ENCODE data around the gene TAF4B.
"Not testable (repeated sequence)": the region's sequence is repeated elsewhere in the genome, so short reads cannot be mapped to it uniquely, and the experiment has no call there.

Gene TAF4B

GRCh38 chr18:26422472-26423162 lies 196.4 kb downstream of the TAF4B start:
- DNase-seq (ENCODE audit: low spot score): no peak

GRCh38 chr18:26424428-26425147 lies 198.3 kb downstream of the TAF4B start:
- DNase-seq (ENCODE audit: low spot score): no peak

GRCh38 chr18:26425148-26425531 lies 198.9 kb downstream of the TAF4B start:
- no peak for DNase-seq (ENCODE audit: low spot score)

- DNase-seq (ENCODE audit: low spot score): no peak
Measured at GRCh38 chr18:26429535-26430226, 203.4 kb downstream of the TAF4B start.

- DNase-seq (ENCODE audit: low spot score): no peak
Measured at GRCh38 chr18:26432651-26433424, 206.6 kb downstream of the TAF4B start.

GRCh38 chr18:26434887-26435286 lies 208.6 kb downstream of the TAF4B start:
- no peak for DNase-seq (ENCODE audit: low spot score)

- DNase-seq (ENCODE audit: low spot score): no peak
Measured at GRCh38 chr18:26435415-26436095, 209.3 kb downstream of the TAF4B start.

- DNase-seq (ENCODE audit: low spot score): no peak
Measured at GRCh38 chr18:26436176-26437051, 210.2 kb downstream of the TAF4B start.

GRCh38 chr18:26437634-26438033 lies 211.4 kb downstream of the TAF4B start:
- DNase-seq (ENCODE audit: low spot score): not testable (repeated sequence)

- no peak for DNase-seq (ENCODE audit: low spot score)
Measured at GRCh38 chr18:26438980-26439379, 212.7 kb downstream of the TAF4B start.

GRCh38 chr18:26439537-26439936 lies 213.3 kb downstream of the TAF4B start:
- no peak for DNase-seq (ENCODE audit: low spot score)

GRCh38 chr18:26440644-26441043 lies 214.4 kb downstream of the TAF4B start:
- peak; percentile 10 for DNase-seq (ENCODE audit: low spot score)
